HEK293 (cell line): ENCODE results near the gene MICU1.

Source experiments
- CTCF ChIA-PET: fragments of 350-600 bp; formaldehyde crosslinking; extraction: SDS; loops from one replicate; lab custom pipeline; 2021; ENCODE audit warnings: antibody characterized with exemption; lab: Yijun Ruan, JAX
- POLR2A ChIA-PET: fragments of 300-600 bp; formaldehyde crosslinking; extraction: SDS; loops from one replicate; lab custom pipeline; 2020; ENCODE audit warnings: antibody characterized with exemption, inconsistent platforms; lab: Yijun Ruan, JAX
- H3K27ac ChIP-seq: fragments of 200-500 bp; sonication (Bioruptor generic); 2 replicates; pipeline ENCODE4 v1.5.1; 2014; ENCODE audit warnings: low read depth, low read length, control low read depth, inconsistent platforms; ENCODE audit errors: extremely low read depth
- H3K36me3 ChIP-seq, 2 experiments: fragments of 200-500 bp in 1 of 2; sonication (Bioruptor generic) in 1 of 2; 1 replicate in 1 of 2; 2 replicates in 1 of 2; pipeline ENCODE4 v1.5.1; 2014 to 2017; ENCODE audit warnings: inconsistent platforms in 2 of 2, low read length in 2 of 2; ENCODE audit not compliant: control insufficient read depth in 2 of 2, insufficient read depth in 1 of 2
- H3K4me1 ChIP-seq: fragments of 200-500 bp; sonication (Bioruptor generic); 2 replicates; pipeline ENCODE4 v1.5.1; 2014; ENCODE audit warnings: mild to moderate bottlenecking, low read length, inconsistent platforms; ENCODE audit not compliant: control insufficient read depth, insufficient read depth
- H3K4me3 ChIP-seq: 2 replicates; pipeline ENCODE4 v1.5.1; 2011; ENCODE audit warnings: low read depth, mild to moderate bottlenecking, control low read depth, low read length, moderate library complexity
- H3K9me3 ChIP-seq: fragments of 200-500 bp; sonication (Bioruptor generic); 2 replicates; pipeline ENCODE4 v1.5.1; 2014; ENCODE audit warnings: low read depth, low read length, inconsistent platforms; ENCODE audit not compliant: control insufficient read depth, insufficient read depth
- KLF10 ChIP-seq: fragments of 450-650 bp; IDR thresholded peaks from 2 replicates; pipeline ENCODE4 v1.5.1; 2018; ENCODE audit warnings: missing biosample characterization, mild to moderate bottlenecking, missing genetic modification characterization
- SALL2 ChIP-seq: fragments of 450-650 bp; formaldehyde crosslinking; IDR thresholded peaks from 2 replicates; pipeline ENCODE4 v1.5.0; 2017; ENCODE audit warnings: missing biosample characterization, mild to moderate bottlenecking, missing genetic modification characterization, borderline replicate concordance
- ZNF121 ChIP-seq: fragments of 450-650 bp; formaldehyde crosslinking; IDR thresholded peaks from 2 replicates; pipeline ENCODE4 v1.5.1; 2016; ENCODE audit warnings: missing biosample characterization, missing genetic modification characterization
- ZNF140 ChIP-seq: fragments of 450-650 bp; formaldehyde crosslinking; IDR thresholded peaks from 2 replicates; pipeline ENCODE4 v1.5.1; 2016; ENCODE audit warnings: missing biosample characterization, missing genetic modification characterization
- ZNF302 ChIP-seq: fragments of 450-650 bp; formaldehyde crosslinking; IDR thresholded peaks from 2 replicates; pipeline ENCODE4 v1.5.1; 2016; ENCODE audit warnings: missing biosample characterization, missing genetic modification characterization, low read depth
- ZNF404 ChIP-seq: fragments of 450-650 bp; formaldehyde crosslinking; IDR thresholded peaks from 2 replicates; pipeline ENCODE4 v1.5.1; 2017; ENCODE audit warnings: missing biosample characterization, missing genetic modification characterization
- ZNF501 ChIP-seq: fragments of 450-650 bp; formaldehyde crosslinking; IDR thresholded peaks from 2 replicates; pipeline ENCODE4 v1.5.1; 2016; ENCODE audit warnings: missing biosample characterization, missing genetic modification characterization
- ZNF513 ChIP-seq: fragments of 450-650 bp; IDR thresholded peaks from 2 replicates; pipeline ENCODE4 v1.5.1; 2018; ENCODE audit warnings: missing biosample characterization, missing genetic modification characterization
- ZNF544 ChIP-seq: fragments of 450-650 bp; formaldehyde crosslinking; IDR thresholded peaks from 2 replicates; pipeline ENCODE4 v1.5.0; 2017; ENCODE audit warnings: missing biosample characterization, missing genetic modification characterization
- ZNF561 ChIP-seq: fragments of 450-650 bp; IDR thresholded peaks from 2 replicates; pipeline ENCODE4 v1.5.1; 2018; ENCODE audit warnings: missing biosample characterization, missing genetic modification characterization, borderline replicate concordance
- ZNF629 ChIP-seq: fragments of 450-650 bp; formaldehyde crosslinking; IDR thresholded peaks from 2 replicates; pipeline ENCODE4 v1.5.1; 2017; ENCODE audit warnings: missing biosample characterization, missing genetic modification characterization
- ZNF654 ChIP-seq: fragments of 450-650 bp; formaldehyde crosslinking; IDR thresholded peaks from 2 replicates; pipeline ENCODE4 v1.5.1; 2016; ENCODE audit warnings: low read depth, missing biosample characterization, missing genetic modification characterization
- TF ChIP-seq, protein P1 (sequence below): fragments of 450-650 bp; formaldehyde crosslinking; IDR thresholded peaks from 2 replicates; pipeline ENCODE4 v1.5.1; 2017; ENCODE audit warnings: missing biosample characterization, missing genetic modification characterization
- TF ChIP-seq, protein P2 (sequence below): fragments of 450-650 bp; formaldehyde crosslinking; IDR thresholded peaks from 2 replicates; pipeline ENCODE4 v1.5.1; 2016; ENCODE audit warnings: missing biosample characterization, missing genetic modification characterization
- TF ChIP-seq, protein P3 (sequence below): fragments of 450-650 bp; formaldehyde crosslinking; IDR thresholded peaks from 2 replicates; pipeline ENCODE4 v1.5.1; 2016; ENCODE audit warnings: missing biosample characterization, missing genetic modification characterization

The MICU1 gene

DNA sequence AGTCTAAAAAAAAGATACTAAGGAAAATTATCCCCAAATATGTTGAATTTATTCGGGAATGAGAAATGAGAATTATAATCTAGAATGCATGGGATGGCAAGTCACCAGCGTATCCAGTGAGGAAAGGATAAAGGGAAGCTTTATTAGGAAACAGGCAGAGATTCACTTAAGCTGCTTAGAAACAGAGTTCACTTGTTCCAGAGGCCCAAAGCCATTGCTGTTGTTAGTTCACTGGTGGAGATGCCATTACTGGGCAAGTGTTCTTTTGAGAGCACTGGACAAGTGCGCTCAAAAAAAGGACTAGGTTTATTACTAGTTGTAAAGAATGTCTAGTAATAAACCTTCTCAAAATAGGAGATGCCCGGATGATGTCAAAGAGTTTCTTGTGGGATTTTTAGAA is 51.2 kb downstream of the MICU1 start (continued):
- TF ChIP-seq, protein P1, sequence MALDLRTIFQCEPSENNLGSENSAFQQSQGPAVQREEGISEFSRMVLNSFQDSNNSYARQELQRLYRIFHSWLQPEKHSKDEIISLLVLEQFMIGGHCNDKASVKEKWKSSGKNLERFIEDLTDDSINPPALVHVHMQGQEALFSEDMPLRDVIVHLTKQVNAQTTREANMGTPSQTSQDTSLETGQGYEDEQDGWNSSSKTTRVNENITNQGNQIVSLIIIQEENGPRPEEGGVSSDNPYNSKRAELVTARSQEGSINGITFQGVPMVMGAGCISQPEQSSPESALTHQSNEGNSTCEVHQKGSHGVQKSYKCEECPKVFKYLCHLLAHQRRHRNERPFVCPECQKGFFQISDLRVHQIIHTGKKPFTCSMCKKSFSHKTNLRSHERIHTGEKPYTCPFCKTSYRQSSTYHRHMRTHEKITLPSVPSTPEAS (tag by site-specific recombination) = no peak
- TF ChIP-seq ZNF404 (tag by site-specific recombination) (no peak), KLF10 (tag by site-specific recombination) (no peak), SALL2 (tag by site-specific recombination) (no peak), ZNF544 (tag by site-specific recombination) (no peak), ZNF513 (tag by site-specific recombination) (no peak), ZNF302 (tag by site-specific recombination) (no peak), ZNF561 (tag by site-specific recombination) (no peak)
- TF ChIP-seq, protein P2, sequence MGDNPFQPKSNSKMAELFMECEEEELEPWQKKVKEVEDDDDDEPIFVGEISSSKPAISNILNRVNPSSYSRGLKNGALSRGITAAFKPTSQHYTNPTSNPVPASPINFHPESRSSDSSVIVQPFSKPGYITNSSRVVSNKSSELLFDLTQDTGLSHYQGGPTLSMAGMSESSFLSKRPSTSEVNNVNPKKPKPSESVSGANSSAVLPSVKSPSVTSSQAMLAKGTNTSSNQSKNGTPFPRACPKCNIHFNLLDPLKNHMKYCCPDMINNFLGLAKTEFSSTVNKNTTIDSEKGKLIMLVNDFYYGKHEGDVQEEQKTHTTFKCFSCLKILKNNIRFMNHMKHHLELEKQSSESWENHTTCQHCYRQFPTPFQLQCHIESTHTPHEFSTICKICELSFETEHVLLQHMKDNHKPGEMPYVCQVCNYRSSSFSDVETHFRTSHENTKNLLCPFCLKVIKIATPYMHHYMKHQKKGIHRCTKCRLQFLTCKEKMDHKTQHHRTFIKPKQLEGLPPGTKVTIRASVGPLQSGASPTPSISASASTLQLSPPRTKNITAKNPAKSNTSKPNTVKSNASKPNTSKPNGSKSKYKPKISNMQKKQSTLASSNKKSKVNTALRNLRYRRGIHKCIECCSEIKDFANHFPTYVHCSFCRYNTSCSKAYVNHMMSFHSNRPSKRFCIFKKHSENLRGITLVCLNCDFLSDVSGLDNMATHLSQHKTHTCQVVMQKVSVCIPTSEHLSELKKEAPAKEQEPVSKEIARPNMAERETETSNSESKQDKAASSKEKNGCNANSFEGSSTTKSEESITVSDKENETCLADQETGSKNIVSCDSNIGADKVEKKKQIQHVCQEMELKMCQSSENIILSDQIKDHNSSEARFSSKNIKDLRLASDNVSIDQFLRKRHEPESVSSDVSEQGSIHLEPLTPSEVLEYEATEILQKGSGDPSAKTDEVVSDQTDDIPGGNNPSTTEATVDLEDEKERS (tag by site-specific recombination) = no peak

- H3K9me3 ChIP-seq = no peaks in the 10 kb centered on the region
- no peaks in the 10 kb centered on the region for H3K36me3 ChIP-seq
- ChIA-PET POLR2A (no interaction called here), CTCF (no interaction called here)
- H3K27ac ChIP-seq = no peak overlapping the region
- TF ChIP-seq, protein P3, sequence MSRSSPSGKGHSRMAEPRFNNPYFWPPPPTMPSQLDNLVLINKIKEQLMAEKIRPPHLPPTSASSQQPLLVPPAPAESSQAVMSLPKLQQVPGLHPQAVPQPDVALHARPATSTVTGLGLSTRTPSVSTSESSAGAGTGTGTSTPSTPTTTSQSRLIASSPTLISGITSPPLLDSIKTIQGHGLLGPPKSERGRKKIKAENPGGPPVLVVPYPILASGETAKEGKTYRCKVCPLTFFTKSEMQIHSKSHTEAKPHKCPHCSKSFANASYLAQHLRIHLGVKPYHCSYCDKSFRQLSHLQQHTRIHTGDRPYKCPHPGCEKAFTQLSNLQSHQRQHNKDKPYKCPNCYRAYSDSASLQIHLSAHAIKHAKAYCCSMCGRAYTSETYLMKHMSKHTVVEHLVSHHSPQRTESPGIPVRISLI (tag by site-specific recombination) = 0 out of 2 replicates have a peak, but pooled peaks have one; percentile 68
- TF ChIP-seq ZNF501 (tag by site-specific recombination) = no peak
- H3K4me3 ChIP-seq = no peak overlapping the region
- H3K4me1 ChIP-seq = no peaks in the 10 kb centered on the region
Observed at GRCh38 chr10:72573079-72573478, 52.8 kb downstream of the MICU1 start.

GRCh38 chr10:72567889-72568640 is 57.8 kb downstream of the MICU1 start:
- ChIA-PET POLR2A (no interaction called here), CTCF (interaction anchor here (0.6 to 1.6 kb wide), 10 partner anchors 9 to 585 kb away, joined by 3 to 6 read pairs (median 5); no protein-coding TSS in a partner anchor)
- Histone ChIP-seq H3K36me3 (peaks cover 11 to 15% of the 10 kb centered on the region in 2 experiments; a peak in 2 of 3 replicates), H3K9me3 (no peaks in the 10 kb centered on the region), H3K4me1 (no peaks in the 10 kb centered on the region; the same call in 1 of the 2 replicates), H3K27ac (no peak overlapping the region), H3K4me3 (no peak overlapping the region)
- 0 out of 2 replicates have a peak, but pooled peaks have one; percentile 3 for TF ChIP-seq ZNF654 (tag by site-specific recombination)
- TF ChIP-seq ZNF121 (tag by site-specific recombination) = no peak
- no peak for TF ChIP-seq ZNF629 (tag by site-specific recombination)
- no peak for TF ChIP-seq ZNF140 (tag by site-specific recombination)
